Bronchial epithelial cell (primary cell): ENCODE measurements around the gene BAX. TPM values are rescaled to one million over a fixed set of nuclear protein-coding genes. Genes with fewer than 3 reads are reported as not detected.

Experiments
- DNase-seq: peaks from one replicate; pipeline ENCODE4 v3.0.0-alpha.2; 2010; ENCODE audit warnings: low read depth
- FAIRE-seq: peaks from 2 replicates; lab custom pipeline; 2011; peaks lifted over from hg19 to GRCh38; lab: Jason Lieb, UNC
- H3K27me3 ChIP-seq: 2 replicates; pipeline ENCODE4 v1.5.1; 2011; ENCODE audit warnings: low read length; ENCODE audit not compliant: control insufficient read depth, insufficient read depth
- H3K36me3 ChIP-seq: 2 replicates; pipeline ENCODE4 v1.5.1; 2011; ENCODE audit warnings: low read length; ENCODE audit not compliant: control insufficient read depth, insufficient read depth
- H3K4me3 ChIP-seq: 2 replicates; pipeline ENCODE4 v1.5.1; 2011; ENCODE audit warnings: mild to moderate bottlenecking, low read depth, low read length, control low read depth
- total RNA-seq: library from RNA; depleted of rRNA; stranded (reverse); fragments of >200 nt; gene quantifications from 2 replicates; pipeline ENCODE4 v1.2.1, GENCODE V29; 2014
- TF ChIP-seq, protein P1 (sequence below): IDR thresholded peaks from 2 replicates; pipeline ENCODE4 v1.5.1; 2011; ENCODE audit warnings: mild to moderate bottlenecking, moderate library complexity, low read length, control low read depth, inconsistent platforms; ENCODE audit not compliant: insufficient read depth, severe bottlenecking

BAX gene
- total RNA-seq, 1 donor from 2014 or later, result 64.8 TPM

DNA sequence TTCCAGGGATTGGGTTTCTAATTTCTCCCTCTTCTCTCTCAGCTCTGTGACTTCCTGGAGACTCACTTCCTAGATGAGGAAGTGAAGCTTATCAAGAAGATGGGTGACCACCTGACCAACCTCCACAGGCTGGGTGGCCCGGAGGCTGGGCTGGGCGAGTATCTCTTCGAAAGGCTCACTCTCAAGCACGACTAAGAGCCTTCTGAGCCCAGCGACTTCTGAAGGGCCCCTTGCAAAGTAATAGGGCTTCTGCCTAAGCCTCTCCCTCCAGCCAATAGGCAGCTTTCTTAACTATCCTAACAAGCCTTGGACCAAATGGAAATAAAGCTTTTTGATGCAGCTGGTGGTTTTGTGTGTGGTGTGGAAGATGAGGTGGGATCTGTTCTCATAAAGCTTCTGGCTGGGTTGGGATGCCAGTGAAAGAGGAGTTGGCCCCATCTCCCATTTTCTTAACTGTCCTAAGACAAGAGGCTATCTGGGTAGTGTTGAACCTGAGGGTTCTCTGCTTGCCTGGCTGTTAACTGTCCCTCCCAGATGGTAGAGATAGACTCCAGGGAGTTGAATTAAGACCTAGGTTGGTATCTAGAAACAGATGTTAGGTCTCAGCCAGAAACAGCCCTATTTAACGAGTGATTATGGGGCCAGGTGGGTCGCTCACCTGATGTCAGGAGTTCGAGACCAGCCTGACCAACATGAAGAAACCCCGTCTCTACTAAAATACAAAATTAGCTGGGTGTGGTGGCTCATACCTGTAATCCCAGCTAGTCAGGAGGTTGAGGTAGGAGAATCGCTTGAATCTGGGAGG lies 12.1 kb downstream of the BAX start:
- no peak for DNase-seq
- Histone ChIP-seq H3K4me3 (peak overlapping the region; percentile 85), H3K27me3 (no peaks in the 10 kb centered on the region), H3K36me3 (peaks cover 13% of the 10 kb centered on the region)
- TF ChIP-seq, protein P1, sequence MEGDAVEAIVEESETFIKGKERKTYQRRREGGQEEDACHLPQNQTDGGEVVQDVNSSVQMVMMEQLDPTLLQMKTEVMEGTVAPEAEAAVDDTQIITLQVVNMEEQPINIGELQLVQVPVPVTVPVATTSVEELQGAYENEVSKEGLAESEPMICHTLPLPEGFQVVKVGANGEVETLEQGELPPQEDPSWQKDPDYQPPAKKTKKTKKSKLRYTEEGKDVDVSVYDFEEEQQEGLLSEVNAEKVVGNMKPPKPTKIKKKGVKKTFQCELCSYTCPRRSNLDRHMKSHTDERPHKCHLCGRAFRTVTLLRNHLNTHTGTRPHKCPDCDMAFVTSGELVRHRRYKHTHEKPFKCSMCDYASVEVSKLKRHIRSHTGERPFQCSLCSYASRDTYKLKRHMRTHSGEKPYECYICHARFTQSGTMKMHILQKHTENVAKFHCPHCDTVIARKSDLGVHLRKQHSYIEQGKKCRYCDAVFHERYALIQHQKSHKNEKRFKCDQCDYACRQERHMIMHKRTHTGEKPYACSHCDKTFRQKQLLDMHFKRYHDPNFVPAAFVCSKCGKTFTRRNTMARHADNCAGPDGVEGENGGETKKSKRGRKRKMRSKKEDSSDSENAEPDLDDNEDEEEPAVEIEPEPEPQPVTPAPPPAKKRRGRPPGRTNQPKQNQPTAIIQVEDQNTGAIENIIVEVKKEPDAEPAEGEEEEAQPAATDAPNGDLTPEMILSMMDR, result no peak
- FAIRE-seq, result no peak

- FAIRE-seq (no peak), DNase-seq (peak; percentile 29)
- H3K36me3 ChIP-seq, result peaks cover 13% of the 10 kb centered on the region
- TF ChIP-seq, protein P1, result no peak
- H3K4me3 ChIP-seq, result no peak overlapping the region
- no peaks in the 10 kb centered on the region for H3K27me3 ChIP-seq
These were observed 12.9 kb downstream of the BAX start for GRCh38 chr19:48967346-48968178.

GRCh38 chr19:48968179-48968661 lies 13.5 kb downstream of the BAX start:
- DNase-seq (no peak), FAIRE-seq (no peak)
- TF ChIP-seq, protein P1, result no peak
- H3K27me3 ChIP-seq, result no peaks in the 10 kb centered on the region
- no peak overlapping the region for H3K4me3 ChIP-seq
- H3K36me3 ChIP-seq, result peaks cover 13% of the 10 kb centered on the region

GRCh38 chr19:48968813-48969218 lies 14.1 kb downstream of the BAX start:
- no peaks in the 10 kb centered on the region for H3K27me3 ChIP-seq
- peaks cover 15% of the 10 kb centered on the region for H3K36me3 ChIP-seq
- no peak overlapping the region for H3K4me3 ChIP-seq
- TF ChIP-seq, protein P1, result no peak
- no peak for FAIRE-seq
- no peak for DNase-seq

GRCh38 chr19:48969276-48970138 lies 14.8 kb downstream of the BAX start:
- FAIRE-seq, result no peak
- TF ChIP-seq, protein P1, result no peak
- peak; percentile 26 for DNase-seq
- Histone ChIP-seq H3K27me3 (no peaks in the 10 kb centered on the region), H3K4me3 (no peak overlapping the region), H3K36me3 (peaks cover 22% of the 10 kb centered on the region)
